Muscle of leg (tissue), 11 donors: Measurements from ENCODE around the gene C9orf43. TPM values are rescaled to one million over a fixed set of nuclear protein-coding genes. Genes with fewer than 3 reads are reported as not detected.
A peak's percentile ranks its signal among the peaks of the same experiment; 100 is the strongest.
"Not testable (repeated sequence)": the region's sequence is repeated elsewhere in the genome, so short reads cannot be mapped to it uniquely, and the experiment has no call there.

ENCODE experiments used
- DNase-seq: peaks from one replicate; pipeline ENCODE4 v3.0.0; 2013
- H3K27ac ChIP-seq: one replicate; pipeline ENCODE4 v1.5.1; 2013; ENCODE audit warnings: mild to moderate bottlenecking, low read length, control low read depth
- H3K27me3 ChIP-seq: one replicate; pipeline ENCODE4 v1.6.1; 2013; ENCODE audit warnings: low read length; ENCODE audit not compliant: control insufficient read depth, insufficient read depth
- H3K36me3 ChIP-seq: one replicate; pipeline ENCODE4 v1.6.1; 2013; ENCODE audit warnings: low read length; ENCODE audit not compliant: control insufficient read depth, insufficient read depth
- H3K4me1 ChIP-seq: one replicate; pipeline ENCODE4 v1.6.1; 2013; ENCODE audit warnings: low read length; ENCODE audit not compliant: control insufficient read depth, insufficient read depth
- H3K4me3 ChIP-seq: one replicate; pipeline ENCODE4 v1.5.1; 2013; ENCODE audit warnings: low read length, control low read depth
- H3K9me3 ChIP-seq: replicated peaks from 2 replicates; pipeline ENCODE4 v1.6.1; 2013; ENCODE audit warnings: low read depth, low read length; ENCODE audit not compliant: control insufficient read depth
- WGBS: methylation state at CpG from one replicate; pipeline ENCODE4 v1.1.5; 2013; ENCODE audit warnings: missing lambda C conversion rate; ENCODE audit not compliant: insufficient coverage; 5-methylcytosine and 5-hydroxymethylcytosine counted together
- polyA plus RNA-seq, 8 donors: library from polyadenylated mRNA; unstranded; fragments of 120-200 nt; gene quantifications; one replicate each; pipeline versions ENCODE4 v1.2.1 to v1.2.3, GENCODE V29; 2013; ENCODE audit warnings: inconsistent platforms in 1 of 8, low replicate concordance in 1 of 8; ENCODE audit not compliant: insufficient read length in 8 of 8, insufficient read depth in 1 of 8
- total RNA-seq: library from RNA; stranded (reverse); fragments of 120-200 nt; gene quantifications from one replicate; pipeline ENCODE4 v1.2.4, GENCODE V29; 2013

The C9orf43 gene
- total and polyA plus RNA-seq, 9 donors = 0.19 to 0.46 (median 0.25) TPM

DNA sequence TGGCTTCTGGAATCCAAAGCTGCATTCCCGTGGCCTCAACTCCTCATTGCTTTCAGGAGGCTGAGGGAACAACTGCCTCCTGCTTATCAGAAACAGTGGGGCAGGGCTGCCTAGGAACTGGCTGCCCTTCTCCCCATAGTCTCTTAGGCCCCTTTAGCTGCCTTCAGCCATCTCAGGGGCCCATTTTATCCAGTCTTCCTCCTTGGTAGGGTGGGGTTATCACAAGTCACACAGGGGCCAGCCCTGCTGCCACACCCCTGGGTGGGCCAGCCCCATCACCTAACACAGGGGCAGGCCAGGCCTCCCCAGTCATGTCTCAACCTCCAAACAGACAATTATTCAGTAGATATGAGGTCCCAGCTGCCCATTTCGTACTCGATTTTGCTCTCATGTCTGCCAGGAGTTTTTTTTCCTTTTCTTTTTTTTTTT is 13.3 kb upstream of the C9orf43 start:
- peaks cover 14% of the 10 kb centered on the region for H3K36me3 ChIP-seq
- H3K4me3 ChIP-seq = no peak overlapping the region
- 73% methylated on average over 2 of the region's 3 CpGs for WGBS

DNA sequence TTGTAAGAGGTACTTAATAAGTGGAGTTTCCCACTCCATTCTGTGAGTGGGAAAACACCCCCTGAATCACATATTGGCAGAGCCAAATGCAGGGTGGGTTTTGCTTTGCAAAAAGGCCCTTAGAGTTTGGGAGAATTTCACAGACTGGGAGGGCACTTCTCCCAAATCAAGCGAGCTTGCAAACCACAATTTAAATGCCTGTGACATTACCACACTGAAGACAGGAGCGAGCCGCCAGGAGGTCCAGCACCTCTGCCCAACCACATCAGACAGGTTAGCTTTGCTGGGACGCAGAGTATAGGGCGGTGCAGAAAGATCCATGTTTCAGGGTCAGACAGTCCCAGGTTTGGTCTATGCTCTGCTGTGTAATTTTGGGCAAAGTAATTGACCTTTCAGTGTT is 11.8 kb upstream of the C9orf43 start:
- DNase-seq = no peak
- Histone ChIP-seq H3K27me3 (no peaks in the 10 kb centered on the region), H3K27ac (no peak overlapping the region), H3K36me3 (peaks cover 5% of the 10 kb centered on the region), H3K9me3 (no peaks in the 10 kb centered on the region), H3K4me1 (peaks cover 20% of the 10 kb centered on the region), H3K4me3 (no peak overlapping the region)
- WGBS = 88% methylated on average over 3 of the region's 5 CpGs

More for the DNA sequence above, 13.3 kb upstream of the C9orf43 start:
- Histone ChIP-seq H3K27me3 (no peaks in the 10 kb centered on the region), H3K27ac (no peak overlapping the region), H3K9me3 (no peaks in the 10 kb centered on the region), H3K4me1 (peaks cover 20% of the 10 kb centered on the region)
- DNase-seq = no peak

DNA sequence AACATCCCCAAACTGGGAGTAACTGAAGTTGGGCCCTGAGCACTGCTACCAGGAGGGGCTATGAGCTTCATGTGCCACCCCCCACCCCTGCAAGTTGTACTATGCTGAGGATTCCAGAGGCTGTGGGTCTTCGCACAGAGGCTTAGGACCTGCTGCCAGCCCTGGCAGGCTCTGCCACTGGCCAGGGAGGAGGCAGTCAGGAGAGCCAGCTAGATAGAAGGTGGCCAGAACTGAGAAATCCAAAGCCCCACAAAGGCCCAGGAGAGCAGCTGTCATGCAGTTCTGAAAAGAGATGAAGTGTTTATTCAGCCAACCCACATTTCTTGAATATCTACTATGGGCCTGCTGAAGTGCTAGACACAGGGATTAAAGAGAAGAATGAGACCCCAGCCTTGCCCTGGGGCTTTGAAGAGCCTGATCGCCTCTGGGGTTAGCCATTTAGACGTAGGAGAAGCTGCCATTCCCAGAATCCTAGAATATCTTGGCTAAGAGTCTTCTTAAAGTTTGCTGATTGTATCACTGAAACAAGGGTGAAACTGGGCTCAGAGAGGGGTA is 10.8 kb upstream of the C9orf43 start:
- Histone ChIP-seq H3K9me3 (no peaks in the 10 kb centered on the region), H3K4me3 (no peak overlapping the region), H3K27ac (no peak overlapping the region), H3K27me3 (no peaks in the 10 kb centered on the region), H3K36me3 (peaks cover 5% of the 10 kb centered on the region), H3K4me1 (peaks cover 20% of the 10 kb centered on the region)
- no peak for DNase-seq
- WGBS = 77% methylated on average over 2 of the region's 3 CpGs

DNA sequence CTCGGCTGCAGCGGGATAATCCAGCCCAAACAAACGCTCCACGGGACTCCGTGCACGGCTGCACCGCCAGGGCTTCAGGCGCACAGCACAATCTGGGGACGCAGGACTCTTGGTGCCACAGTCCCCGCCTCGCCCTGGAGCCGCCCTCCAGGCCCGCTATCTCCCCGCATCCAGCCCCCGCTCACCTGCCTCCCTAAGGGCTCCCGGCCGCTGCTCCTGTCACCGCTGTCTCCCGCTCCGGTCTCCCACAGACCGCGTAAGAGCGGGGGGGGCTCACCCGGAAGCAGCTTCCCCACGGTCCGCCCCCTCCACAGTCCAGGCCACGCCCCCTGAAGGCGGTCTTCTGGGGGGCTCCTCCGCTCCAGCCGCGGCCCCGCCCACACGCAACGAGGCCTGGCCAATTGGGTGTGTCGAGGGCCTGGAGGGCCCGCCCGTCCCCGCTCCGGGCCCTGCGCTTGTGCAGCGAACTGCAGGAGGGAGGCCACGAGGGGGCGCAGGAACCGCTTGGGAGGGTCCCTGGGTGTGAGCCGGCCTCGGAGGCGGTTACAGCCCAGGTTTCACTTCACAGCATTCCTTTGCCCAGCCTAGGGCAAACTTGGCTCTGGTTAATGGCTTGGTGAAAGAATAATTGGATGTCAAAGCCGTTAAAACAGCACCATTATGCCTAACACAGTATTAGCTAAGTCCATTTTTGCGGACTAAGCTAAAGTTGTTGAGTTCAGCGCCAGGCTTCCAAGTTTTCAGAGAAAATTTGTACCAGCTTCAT is 9.3 kb upstream of the C9orf43 start, which contains the start of gene ALAD:
Gene ALAD, minus strand, starts transcription at position 258 of the 766 bp plus-strand sequence. CDS start 7,725 bp downstream, outside the sequence.
- Histone ChIP-seq H3K36me3 (no peaks in the 10 kb centered on the region), H3K9me3 (no peaks in the 10 kb centered on the region), H3K4me1 (peaks cover 20% of the 10 kb centered on the region), H3K4me3 (peak within 1 kb of the TSS; percentile 78), H3K27me3 (no peaks in the 10 kb centered on the region), H3K27ac (peak within 1 kb of the TSS; percentile 61)
- under 1% methylated on average over 47 of the region's 50 CpGs for WGBS
- DNase-seq = peak; percentile 100

DNA sequence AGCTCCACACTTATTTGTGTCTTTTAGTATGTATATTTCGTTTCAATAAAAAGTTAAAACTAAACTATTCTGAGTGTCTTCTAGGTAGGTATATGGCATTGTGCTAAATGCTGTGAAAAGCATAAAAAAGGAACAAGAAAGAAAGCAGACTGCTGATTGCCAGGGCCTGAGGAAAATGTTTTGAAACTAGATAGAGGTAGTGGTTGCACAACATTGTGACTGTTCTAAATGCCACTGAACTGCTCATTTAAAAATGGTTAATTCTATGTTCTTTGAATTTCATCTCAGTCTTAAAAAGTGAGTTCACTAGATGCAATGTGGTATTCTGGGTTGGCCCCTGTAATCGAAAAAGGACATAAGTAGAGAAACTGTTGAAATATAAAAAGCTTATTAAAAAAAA is 6.9 kb upstream of the C9orf43 start:
- WGBS = no CpG with 5 or more reads among the region's 2 CpGs
- no peak for DNase-seq
- no peaks in the 10 kb centered on the region for H3K9me3 ChIP-seq
- peaks cover 17% of the 10 kb centered on the region for H3K4me1 ChIP-seq
- no peaks in the 10 kb centered on the region for H3K27me3 ChIP-seq
- H3K27ac ChIP-seq = no peak overlapping the region
- no peak overlapping the region for H3K4me3 ChIP-seq
- peaks cover 15% of the 10 kb centered on the region for H3K36me3 ChIP-seq

DNA sequence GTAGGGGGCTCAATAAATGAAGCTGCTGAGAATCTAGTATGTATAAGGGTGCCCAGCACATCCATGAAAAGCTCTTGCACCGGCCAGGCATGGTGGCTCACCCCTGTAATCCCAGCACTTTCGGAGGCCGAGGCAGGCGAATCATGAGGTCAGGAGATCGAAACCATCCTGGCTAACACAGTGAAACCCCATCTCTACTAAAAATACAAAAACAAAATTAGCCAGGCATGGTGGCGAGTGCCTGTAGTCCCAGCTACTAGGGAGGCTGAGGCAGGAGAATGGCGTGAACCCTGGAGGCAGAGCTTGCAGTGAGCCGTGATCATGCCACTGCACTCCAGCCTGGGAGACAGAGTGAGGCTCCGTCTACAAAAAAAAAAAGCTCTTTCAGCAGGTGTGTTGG is 4.2 kb upstream of the C9orf43 start:
- Histone ChIP-seq H3K36me3 (peaks cover 23% of the 10 kb centered on the region), H3K4me1 (peaks cover 15% of the 10 kb centered on the region)
- not testable (repeated sequence) for DNase-seq, H3K27ac ChIP-seq, H3K9me3 ChIP-seq, H3K4me3 ChIP-seq, H3K27me3 ChIP-seq
- WGBS = 91% methylated on average over 4 of the region's 9 CpGs

DNA sequence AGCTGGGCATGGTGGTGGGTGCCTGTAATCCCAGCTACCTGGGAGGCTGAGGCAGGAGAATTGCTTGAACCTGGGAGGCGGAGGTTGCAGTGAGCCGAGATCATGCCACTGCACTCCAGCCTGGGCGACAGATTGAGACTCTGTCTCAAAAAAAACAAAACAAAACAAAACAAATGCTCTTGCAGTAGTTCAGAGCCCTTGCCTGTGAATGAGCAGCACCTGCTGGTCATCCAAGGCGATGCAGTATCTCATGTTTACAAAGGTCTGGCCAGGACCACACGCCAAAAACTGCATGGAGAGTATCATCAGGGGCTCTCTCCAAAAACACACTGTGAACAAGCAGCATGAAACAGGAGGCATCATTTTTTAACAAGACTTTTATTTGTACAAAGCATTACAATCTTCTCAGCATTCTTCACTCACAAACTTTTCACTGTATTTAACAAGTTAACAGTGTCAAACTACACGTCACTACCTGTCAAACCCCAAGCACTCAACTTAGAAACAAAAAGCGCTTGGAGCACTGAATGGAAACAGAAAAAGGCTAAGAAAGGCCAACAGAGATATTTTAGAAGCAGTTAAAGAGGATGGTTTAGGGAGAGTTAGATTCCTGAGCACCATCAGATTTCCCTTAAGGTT is 3.6 kb upstream of the C9orf43 start:
- H3K36me3 ChIP-seq = peaks cover 23% of the 10 kb centered on the region
- peaks cover 14% of the 10 kb centered on the region for H3K4me1 ChIP-seq
- WGBS = 13% methylated on average over 2 of the region's 7 CpGs
- H3K27ac ChIP-seq, H3K9me3 ChIP-seq, H3K4me3 ChIP-seq, H3K27me3 ChIP-seq: not testable (repeated sequence)
- DNase-seq = peak; percentile 89

DNA sequence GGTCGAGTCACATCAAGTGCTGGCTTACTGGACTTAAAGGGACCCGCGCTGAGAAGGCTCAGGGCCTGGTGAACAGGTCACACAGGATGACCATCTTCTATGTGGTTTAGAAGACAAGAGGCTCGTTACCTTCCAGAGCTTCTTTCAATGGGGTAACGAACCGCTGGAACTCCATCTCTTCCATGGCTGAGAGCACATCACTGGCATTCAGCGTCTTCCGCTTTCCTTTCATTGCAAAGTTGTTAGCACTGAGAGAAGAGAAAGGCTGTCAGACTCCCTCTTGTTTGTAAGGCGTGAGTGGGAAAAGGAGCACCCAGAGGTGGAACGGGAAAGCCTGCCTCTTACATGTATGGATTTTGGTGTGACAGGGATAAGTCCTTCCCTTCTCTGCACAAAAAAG is 1.1 kb upstream of the C9orf43 start:
- 46% methylated on average over 9 of the region's 10 CpGs for WGBS
- Histone ChIP-seq H3K27me3 (no peaks in the 10 kb centered on the region), H3K4me1 (peaks cover 14% of the 10 kb centered on the region), H3K27ac (no peak overlapping the region), H3K4me3 (peak overlapping the region; percentile 97), H3K9me3 (no peaks in the 10 kb centered on the region), H3K36me3 (peaks cover 23% of the 10 kb centered on the region)
- no peak for DNase-seq

DNA sequence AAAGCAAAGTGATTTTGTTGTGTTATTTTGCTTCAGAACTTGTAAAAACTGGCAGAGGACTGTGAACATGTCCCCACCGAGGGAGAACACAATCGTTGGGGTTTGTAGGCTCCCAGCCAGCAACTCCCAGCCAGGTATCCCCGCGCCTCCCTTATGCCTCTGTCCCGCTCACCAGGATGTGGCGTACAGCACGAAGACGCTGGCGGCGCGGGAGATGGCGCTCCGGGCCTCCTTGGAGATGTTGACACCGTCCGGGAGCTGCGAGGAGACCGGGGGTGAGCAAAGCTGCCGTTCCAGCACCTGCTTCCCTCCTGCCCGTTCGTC is 702 bp upstream of the C9orf43 start:
- no peak for DNase-seq
- peaks cover 23% of the 10 kb centered on the region for H3K36me3 ChIP-seq
- peaks cover 14% of the 10 kb centered on the region for H3K4me1 ChIP-seq
- H3K27me3 ChIP-seq = no peaks in the 10 kb centered on the region
- 0% methylated on average over 20 of the region's 20 CpGs for WGBS
- peak overlapping the region; percentile 97 for H3K27ac ChIP-seq
- peak overlapping the region; percentile 97 for H3K4me3 ChIP-seq
- H3K9me3 ChIP-seq = no peaks in the 10 kb centered on the region

DNA sequence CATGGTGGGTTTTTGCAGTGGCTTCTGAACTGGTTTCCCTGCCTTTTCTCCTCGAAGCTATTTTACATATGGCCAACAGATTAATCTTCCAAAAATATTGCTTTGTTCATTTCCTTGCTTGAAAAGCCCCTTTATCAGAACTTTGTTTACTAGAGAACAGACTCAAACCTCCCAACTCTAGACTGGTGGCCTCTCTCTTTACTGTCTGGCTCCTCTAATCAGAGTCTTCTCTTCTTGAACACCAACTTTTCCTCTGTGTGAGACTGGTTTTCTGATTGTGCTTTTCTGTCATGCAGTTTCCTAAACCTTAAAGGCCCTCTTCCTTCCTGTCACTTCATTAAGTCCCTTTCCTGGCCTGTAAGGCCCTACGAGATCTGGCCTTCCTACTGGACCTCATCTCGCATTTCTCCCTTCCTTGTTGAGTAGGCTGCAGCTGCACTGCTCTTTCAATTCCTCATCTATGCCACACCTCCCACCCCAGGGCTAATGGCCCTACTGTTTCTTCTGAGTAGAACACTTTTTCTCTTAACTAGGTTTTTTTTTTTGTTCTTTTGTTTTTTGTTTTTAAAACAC is 5.7 kb downstream of the C9orf43 start:
- Histone ChIP-seq H3K4me3 (no peak overlapping the region), H3K27me3 (no peaks in the 10 kb centered on the region), H3K4me1 (peaks cover 6% of the 10 kb centered on the region), H3K9me3 (no peaks in the 10 kb centered on the region), H3K36me3 (no peaks in the 10 kb centered on the region), H3K27ac (peak overlapping the region; percentile 74)
- WGBS = 32% methylated on average over 3 of the region's 3 CpGs
- peak; percentile 75 for DNase-seq
